ENCODE measurements around the gene CTDP1.
"Not testable (repeated sequence)": the region's sequence is repeated elsewhere in the genome, so short reads cannot be mapped to it uniquely, and the experiment has no call there.

The CTDP1 gene

DNA sequence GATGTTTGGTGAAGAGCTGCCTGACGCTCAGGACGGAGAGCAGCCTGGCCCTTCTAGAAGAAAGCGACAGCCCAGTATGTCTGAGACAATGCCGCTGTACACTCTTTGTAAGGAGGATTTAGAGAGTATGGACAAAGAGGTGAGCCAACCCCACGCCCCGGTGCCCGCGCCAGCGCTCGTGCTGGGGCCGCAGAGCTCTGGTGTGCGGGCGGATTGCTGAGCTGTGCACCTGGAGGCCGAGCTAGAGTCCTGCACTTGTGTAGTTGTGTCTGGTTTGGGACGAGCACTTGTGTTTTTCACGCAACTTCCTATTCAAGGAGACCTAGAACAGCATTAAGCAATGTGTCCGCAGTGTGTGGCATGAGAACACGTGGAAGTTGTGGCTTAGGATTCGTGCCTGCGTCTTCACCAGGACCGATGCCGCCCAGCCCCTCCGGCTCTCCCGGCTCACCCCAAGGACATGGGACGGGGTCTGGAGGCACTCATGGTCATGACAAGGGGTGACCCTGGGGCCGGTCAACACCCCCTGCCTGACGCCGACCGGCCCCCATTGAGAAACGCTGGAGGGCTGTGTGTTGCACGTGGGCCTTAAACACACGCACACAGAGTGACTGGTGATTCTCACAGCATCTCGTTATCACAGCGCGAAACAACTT is 49.5 kb downstream of the CTDP1 start:
- TF ChIP-seq, protein P1, sequence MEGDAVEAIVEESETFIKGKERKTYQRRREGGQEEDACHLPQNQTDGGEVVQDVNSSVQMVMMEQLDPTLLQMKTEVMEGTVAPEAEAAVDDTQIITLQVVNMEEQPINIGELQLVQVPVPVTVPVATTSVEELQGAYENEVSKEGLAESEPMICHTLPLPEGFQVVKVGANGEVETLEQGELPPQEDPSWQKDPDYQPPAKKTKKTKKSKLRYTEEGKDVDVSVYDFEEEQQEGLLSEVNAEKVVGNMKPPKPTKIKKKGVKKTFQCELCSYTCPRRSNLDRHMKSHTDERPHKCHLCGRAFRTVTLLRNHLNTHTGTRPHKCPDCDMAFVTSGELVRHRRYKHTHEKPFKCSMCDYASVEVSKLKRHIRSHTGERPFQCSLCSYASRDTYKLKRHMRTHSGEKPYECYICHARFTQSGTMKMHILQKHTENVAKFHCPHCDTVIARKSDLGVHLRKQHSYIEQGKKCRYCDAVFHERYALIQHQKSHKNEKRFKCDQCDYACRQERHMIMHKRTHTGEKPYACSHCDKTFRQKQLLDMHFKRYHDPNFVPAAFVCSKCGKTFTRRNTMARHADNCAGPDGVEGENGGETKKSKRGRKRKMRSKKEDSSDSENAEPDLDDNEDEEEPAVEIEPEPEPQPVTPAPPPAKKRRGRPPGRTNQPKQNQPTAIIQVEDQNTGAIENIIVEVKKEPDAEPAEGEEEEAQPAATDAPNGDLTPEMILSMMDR (IDR thresholded peaks at IDR 0.05; ENCODE audit: low read depth, low read length) = no peak
- H3K4me3 ChIP-seq (ENCODE audit: low read depth, low read length) = no peak overlapping the region

DNA sequence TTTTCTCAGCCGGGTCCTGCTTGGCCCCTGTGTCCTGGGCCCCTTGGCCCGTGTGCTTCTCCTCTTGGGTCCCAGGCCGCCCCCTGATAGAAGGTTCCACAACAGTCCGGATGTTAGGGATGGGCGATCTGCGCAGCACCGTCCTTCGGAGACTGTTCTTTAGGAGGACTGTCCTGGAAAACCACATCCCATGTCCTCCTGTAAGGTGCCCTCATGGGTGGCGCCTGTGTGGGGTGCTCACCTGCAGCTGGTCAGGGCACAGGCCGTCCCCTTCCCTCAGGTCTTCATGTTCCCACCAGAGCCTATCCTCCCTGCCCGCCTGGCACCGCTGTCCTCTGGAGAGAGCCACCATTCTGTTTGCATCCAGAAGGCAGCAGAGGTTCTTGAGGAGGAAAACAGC is 50.0 kb downstream of the CTDP1 start:
- no peak overlapping the region for H3K4me3 ChIP-seq (ENCODE audit: low read depth, low read length)
- TF ChIP-seq, protein P1 (IDR thresholded peaks at IDR 0.05; ENCODE audit: low read depth, low read length) = no peak

DNA sequence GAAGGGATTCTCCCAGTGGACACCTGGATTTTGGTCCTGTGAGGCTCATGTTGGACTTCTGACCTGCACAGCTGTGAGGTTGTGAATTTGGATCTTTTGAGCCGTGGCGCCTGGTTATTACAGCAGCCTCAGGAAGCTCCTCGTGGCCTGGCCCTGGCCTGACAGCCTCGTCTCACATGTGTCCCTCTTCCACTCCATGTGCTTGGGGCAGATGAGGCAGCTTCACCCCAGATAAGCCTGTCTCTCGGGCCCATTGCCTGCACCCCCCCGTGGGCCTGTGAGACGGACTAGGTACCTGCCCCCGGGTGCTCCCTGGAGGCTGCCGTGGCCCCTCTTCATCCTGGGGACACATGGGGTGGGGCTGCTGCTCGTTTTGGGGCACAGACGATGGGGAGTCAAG is 51.2 kb downstream of the CTDP1 start:
- TF ChIP-seq, protein P1 (IDR thresholded peaks at IDR 0.05; ENCODE audit: low read depth, low read length) = no peak
- H3K4me3 ChIP-seq (ENCODE audit: low read depth, low read length) = no peak overlapping the region

DNA sequence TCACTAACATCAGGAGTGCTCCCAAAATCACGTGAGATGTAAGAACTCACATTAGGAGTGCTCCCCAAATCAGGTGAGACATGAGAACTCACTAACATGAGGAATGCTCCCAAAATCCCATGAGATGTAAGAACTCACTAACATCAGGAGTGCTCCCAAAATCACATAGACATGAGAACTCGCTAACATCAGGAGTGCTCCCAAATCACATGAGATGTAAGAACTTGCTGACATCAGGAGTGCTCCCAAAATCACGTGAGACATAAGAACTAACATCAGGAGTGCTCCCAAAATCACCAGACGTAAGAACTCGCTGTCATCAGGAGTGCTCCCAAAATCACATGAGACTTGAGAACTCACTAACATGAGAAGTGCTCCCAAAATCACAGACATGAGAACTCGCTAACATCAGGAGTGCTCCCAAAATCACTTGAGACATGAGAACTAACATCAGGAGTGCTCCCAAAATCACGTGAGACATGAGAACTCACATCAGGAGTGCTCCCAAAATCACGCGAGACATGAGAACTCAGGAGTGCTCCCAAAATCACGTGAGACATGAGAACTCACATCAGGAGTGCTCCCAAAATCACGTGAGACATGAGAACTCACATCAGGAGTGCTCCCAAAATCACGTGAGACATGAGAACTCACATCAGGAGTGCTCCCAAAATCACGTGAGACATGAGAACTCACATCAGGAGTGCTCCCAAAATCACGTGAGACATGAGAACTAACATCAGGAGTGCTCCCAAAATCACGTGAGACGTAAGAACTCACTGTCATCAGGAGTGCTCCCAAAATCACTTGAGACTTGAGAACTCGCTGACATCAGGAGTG is 52.5 kb downstream of the CTDP1 start:
- H3K4me3 ChIP-seq (ENCODE audit: low read depth, low read length) = not testable (repeated sequence)

DNA sequence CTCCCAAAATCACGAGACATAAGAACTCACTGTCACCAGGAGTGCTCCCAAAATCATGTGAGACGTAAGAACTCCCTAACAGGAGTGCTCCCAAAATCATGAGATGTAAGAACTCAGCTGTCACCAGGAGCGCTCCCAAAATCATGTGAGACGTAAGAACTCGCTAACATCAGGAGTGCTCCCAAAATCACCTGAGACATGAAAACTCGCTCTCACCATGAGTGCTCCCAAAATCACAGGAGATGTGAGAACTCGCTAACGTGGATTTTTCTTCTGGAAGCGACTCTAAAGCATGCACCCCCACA is 53.1 kb downstream of the CTDP1 start:
- TF ChIP-seq, protein P1 (IDR thresholded peaks at IDR 0.05; ENCODE audit: low read depth, low read length) = no peak
- H3K4me3 ChIP-seq (ENCODE audit: low read depth, low read length) = no peak overlapping the region

DNA sequence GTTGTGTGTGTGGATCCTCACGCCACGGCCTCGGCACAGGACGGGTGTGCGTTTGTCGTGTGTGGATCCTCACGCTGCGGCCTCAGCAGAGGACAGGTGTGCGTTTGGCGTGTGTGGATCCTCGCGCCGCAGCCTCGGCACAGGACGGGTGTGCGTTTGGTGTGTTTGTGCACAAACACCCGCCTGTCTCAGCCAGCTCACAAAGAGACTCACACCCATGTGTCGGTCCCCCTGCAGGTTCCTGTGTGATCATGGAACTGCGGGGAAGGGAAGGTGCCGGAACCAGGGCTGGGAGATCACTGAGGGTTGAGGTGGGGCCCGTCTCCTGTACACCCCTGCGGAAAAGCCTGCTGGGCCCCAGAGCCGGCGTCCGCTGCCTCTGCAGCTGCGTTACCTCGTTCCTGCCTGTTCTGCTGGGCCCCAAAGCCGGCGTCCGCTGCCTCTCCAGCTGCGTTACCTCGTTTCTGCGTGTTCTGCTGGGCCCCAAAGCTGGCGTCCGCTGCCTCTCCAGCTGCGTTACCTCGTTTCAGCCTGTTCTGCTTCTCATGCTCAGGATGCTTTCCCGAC is 53.6 kb downstream of the CTDP1 start:
- H3K4me3 ChIP-seq (ENCODE audit: low read depth, low read length) = no peak overlapping the region
- TF ChIP-seq, protein P1 (IDR thresholded peaks at IDR 0.05; ENCODE audit: low read depth, low read length) = no peak

DNA sequence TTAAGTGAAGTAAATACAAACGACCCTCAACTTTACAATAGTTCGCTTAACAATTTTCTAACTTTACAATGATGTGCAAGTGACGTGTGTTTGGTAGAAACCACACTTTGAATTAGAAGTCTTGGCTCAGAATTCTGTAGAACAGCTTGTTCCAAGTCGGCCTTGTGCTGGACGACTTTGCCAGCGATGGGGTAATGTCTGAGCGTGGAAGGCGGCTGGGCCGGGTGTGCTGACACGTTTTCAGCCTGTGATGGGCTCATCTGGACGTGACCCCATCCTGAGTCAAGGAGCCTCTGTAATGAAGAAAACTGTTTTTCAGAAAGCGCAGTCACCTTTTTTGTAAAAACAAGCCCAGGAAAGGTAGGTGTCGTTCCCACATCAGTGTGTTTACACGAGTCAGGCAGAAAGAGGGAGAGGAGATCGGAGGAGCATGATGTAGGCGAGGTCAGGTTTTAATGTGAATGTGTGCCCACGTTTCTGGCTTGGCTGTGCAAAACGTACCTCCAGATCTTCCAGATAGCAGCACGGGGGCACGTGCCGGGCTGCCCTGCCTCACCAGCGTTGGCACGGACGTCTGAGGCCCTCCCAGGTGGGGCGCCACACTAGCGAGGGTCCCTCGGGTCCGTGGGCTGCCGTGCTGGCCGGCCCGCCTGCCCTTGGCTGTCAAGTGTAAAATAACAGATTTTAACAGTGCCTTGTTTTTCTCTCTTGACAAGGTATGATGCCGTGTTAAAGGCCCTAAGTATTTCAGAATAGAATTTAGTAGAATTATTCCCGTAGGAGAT is 54.6 kb downstream of the CTDP1 start:
- H3K4me3 ChIP-seq (ENCODE audit: low read depth, low read length) = no peak overlapping the region
- TF ChIP-seq, protein P1 (IDR thresholded peaks at IDR 0.05; ENCODE audit: low read depth, low read length) = no peak
